HG02588 (cell line): ENCODE data around the gene ZMIZ2.

Source experiments
- ATAC-seq: cut with Tn5 transposase; IDR thresholded peaks from one replicate; pipeline ENCODE4 v1.9.1; 2021; ENCODE audit warnings: mild to moderate bottlenecking, moderate library complexity; ENCODE audit not compliant: unreplicated experiment

Gene ZMIZ2

GRCh38 chr7:44755698-44756627, 7.3 kb downstream of the ZMIZ2 start:
- ATAC-seq = no peak

- no peak for ATAC-seq
Measured at GRCh38 chr7:44756904-44757303, 8.3 kb downstream of the ZMIZ2 start.

GRCh38 chr7:44757311-44757710, 8.7 kb downstream of the ZMIZ2 start:
- no peak for ATAC-seq

- ATAC-seq = no peak
Measured at GRCh38 chr7:44757739-44758138, 9.1 kb downstream of the ZMIZ2 start.

- no peak for ATAC-seq
Measured at GRCh38 chr7:44759246-44759645, 10.6 kb downstream of the ZMIZ2 start.

- ATAC-seq = no peak
Measured at GRCh38 chr7:44760034-44760580, 11.5 kb downstream of the ZMIZ2 start.

GRCh38 chr7:44761207-44762161, 12.8 kb downstream of the ZMIZ2 start:
- no peak for ATAC-seq

GRCh38 chr7:44762300-44762699, 13.7 kb downstream of the ZMIZ2 start:
- no peak for ATAC-seq

GRCh38 chr7:44762726-44763522, 14.3 kb downstream of the ZMIZ2 start:
- ATAC-seq = no peak

GRCh38 chr7:44764081-44764480, 15.4 kb downstream of the ZMIZ2 start:
- no peak for ATAC-seq

- no peak for ATAC-seq
Measured at GRCh38 chr7:44764665-44765578, 16.3 kb downstream of the ZMIZ2 start.

- ATAC-seq = no peak
Measured at GRCh38 chr7:44765579-44766415, 17.1 kb downstream of the ZMIZ2 start.

GRCh38 chr7:44766416-44766801, 17.8 kb downstream of the ZMIZ2 start:
- ATAC-seq = no peak

- no peak for ATAC-seq
Measured at GRCh38 chr7:44767134-44767911, 18.7 kb downstream of the ZMIZ2 start.

GRCh38 chr7:44767912-44768627, 19.4 kb downstream of the ZMIZ2 start:
- ATAC-seq = peak; percentile 67

- no peak for ATAC-seq
Measured at GRCh38 chr7:44768628-44769371, 20.2 kb downstream of the ZMIZ2 start.
